Measurements from ENCODE around the gene SLC22A1. TPM values are rescaled to one million over a fixed set of nuclear protein-coding genes. Genes with fewer than 3 reads are reported as not detected.

Gene SLC22A1
- total and polyA plus RNA-seq, 10 of the 15 experiments (the other 5 are each of a cell fraction or from before 2014, with no cell fraction given), result 0.09 to 0.28 (median 0.15) TPM; not detected in 3

DNA sequence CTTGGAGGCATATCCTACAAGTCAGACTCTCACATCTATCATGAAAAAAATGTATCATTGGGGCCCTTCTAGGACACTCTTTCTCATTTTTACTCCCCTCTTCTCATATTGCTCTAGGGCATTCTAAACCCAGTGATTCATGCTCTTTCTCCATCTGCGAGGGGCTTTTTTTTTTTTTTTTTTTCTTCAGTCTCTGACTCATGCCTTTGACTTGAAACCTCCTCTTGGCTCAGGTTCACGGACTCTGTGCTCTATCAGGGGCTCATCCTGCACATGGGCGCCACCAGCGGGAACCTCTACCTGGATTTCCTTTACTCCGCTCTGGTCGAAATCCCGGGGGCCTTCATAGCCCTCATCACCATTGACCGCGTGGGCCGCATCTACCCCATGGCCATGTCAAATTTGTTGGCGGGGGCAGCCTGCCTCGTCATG lies 17.8 kb downstream of the SLC22A1 start:
- FAIRE-seq, result no peak
- in situ Hi-C loops (cut with MboI), result no loop called here
- no peak overlapping the region for H3K4me2 ChIP-seq (ENCODE audit: control insufficient read depth, insufficient read depth)
- no peak for DNase-seq (ENCODE audit: low read depth, low spot score)
- ChIA-PET CTCF (interaction anchor here (0.6 to 4.2 kb wide), 4 partner anchors 10 to 924 kb away, joined by 3 to 49 read pairs (median 6); no protein-coding TSS in a partner anchor), RAD21 (ENCODE audit: unreplicated experiment) (no interaction called here), POLR2A (no interaction called here), SMC1A (ENCODE audit: uncharacterized antibody, unreplicated experiment) (interaction anchor here (1.7 kb wide), 1 partner anchor 8 kb away, joined by 3 read pairs; no protein-coding TSS in a partner anchor)
- ATAC-seq, result no peak
- no peaks in the 10 kb centered on the region for H3K4me1 ChIP-seq (ENCODE audit: control insufficient read depth, insufficient read depth, low read length)
- no peak overlapping the region for H2AFZ ChIP-seq (ENCODE audit: control insufficient read depth, low read depth, low read length)
- intact Hi-C loops (cut with micrococcal nuclease; ENCODE audit: unreplicated experiment), result loop anchor here (10.0 kb wide), 1 partner anchor 525 kb away; the partner anchor contains the start of gene LPA
- H3K79me2 ChIP-seq (ENCODE audit: control insufficient read depth, insufficient read depth, low read length), result no peaks in the 10 kb centered on the region
- H3K36me3 ChIP-seq (ENCODE audit: control insufficient read depth in 2 of 2, insufficient read depth in 2 of 2, low read length in 1 of 2), result no peaks in the 10 kb centered on the region
- no peaks in the 10 kb centered on the region for H4K20me1 ChIP-seq (ENCODE audit: control insufficient read depth, insufficient read depth)
- no TSS peak for BruUV-seq (replicated peaks)
- no peak overlapping the region for H3K4me3 ChIP-seq
- no peak for TF ChIP-seq RAD21 (IDR thresholded peaks at IDR 0.05; ENCODE audit: insufficient read depth, low read depth, low read length)
- no peak for TF ChIP-seq HDGF (IDR thresholded peaks at IDR 0.05)
- TF ChIP-seq BRCA1 (IDR thresholded peaks at IDR 0.05; ENCODE audit: low read depth, low read length), result no peak
- TF ChIP-seq SREBF2 (IDR thresholded peaks at IDR 0.05; ENCODE audit: low read length), result no peak
- no peak for TF ChIP-seq NFYA (IDR thresholded peaks at IDR 0.05; ENCODE audit: borderline replicate concordance, low read depth, low read length)
- TF ChIP-seq, protein P1, sequence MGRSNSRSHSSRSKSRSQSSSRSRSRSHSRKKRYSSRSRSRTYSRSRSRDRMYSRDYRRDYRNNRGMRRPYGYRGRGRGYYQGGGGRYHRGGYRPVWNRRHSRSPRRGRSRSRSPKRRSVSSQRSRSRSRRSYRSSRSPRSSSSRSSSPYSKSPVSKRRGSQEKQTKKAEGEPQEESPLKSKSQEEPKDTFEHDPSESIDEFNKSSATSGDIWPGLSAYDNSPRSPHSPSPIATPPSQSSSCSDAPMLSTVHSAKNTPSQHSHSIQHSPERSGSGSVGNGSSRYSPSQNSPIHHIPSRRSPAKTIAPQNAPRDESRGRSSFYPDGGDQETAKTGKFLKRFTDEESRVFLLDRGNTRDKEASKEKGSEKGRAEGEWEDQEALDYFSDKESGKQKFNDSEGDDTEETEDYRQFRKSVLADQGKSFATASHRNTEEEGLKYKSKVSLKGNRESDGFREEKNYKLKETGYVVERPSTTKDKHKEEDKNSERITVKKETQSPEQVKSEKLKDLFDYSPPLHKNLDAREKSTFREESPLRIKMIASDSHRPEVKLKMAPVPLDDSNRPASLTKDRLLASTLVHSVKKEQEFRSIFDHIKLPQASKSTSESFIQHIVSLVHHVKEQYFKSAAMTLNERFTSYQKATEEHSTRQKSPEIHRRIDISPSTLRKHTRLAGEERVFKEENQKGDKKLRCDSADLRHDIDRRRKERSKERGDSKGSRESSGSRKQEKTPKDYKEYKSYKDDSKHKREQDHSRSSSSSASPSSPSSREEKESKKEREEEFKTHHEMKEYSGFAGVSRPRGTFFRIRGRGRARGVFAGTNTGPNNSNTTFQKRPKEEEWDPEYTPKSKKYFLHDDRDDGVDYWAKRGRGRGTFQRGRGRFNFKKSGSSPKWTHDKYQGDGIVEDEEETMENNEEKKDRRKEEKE (IDR thresholded peaks at IDR 0.05), result no peak
- TF ChIP-seq CHD2 (IDR thresholded peaks at IDR 0.05; ENCODE audit: borderline replicate concordance, low read depth, low read length), result no peak
- no peak for TF ChIP-seq CREB1 (IDR thresholded peaks at IDR 0.05; ENCODE audit: low read depth)
- TF ChIP-seq GABPA (IDR thresholded peaks at IDR 0.05; ENCODE audit: low read depth), result no peak
- no peak for TF ChIP-seq CBX5 (IDR thresholded peaks at IDR 0.05; ENCODE audit: low read depth)
- TF ChIP-seq, protein P2, sequence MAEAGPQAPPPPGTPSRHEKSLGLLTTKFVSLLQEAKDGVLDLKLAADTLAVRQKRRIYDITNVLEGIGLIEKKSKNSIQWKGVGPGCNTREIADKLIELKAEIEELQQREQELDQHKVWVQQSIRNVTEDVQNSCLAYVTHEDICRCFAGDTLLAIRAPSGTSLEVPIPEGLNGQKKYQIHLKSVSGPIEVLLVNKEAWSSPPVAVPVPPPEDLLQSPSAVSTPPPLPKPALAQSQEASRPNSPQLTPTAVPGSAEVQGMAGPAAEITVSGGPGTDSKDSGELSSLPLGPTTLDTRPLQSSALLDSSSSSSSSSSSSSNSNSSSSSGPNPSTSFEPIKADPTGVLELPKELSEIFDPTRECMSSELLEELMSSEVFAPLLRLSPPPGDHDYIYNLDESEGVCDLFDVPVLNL (IDR thresholded peaks at IDR 0.05; ENCODE audit: low read depth, low read length), result no peak
- TF ChIP-seq POU2F2 (IDR thresholded peaks at IDR 0.05; ENCODE audit: borderline replicate concordance, low read depth, low read length), result no peak
- TF ChIP-seq NFYB (IDR thresholded peaks at IDR 0.05; ENCODE audit: insufficient read depth, low read depth, low read length), result no peak
- TF ChIP-seq, protein P3, sequence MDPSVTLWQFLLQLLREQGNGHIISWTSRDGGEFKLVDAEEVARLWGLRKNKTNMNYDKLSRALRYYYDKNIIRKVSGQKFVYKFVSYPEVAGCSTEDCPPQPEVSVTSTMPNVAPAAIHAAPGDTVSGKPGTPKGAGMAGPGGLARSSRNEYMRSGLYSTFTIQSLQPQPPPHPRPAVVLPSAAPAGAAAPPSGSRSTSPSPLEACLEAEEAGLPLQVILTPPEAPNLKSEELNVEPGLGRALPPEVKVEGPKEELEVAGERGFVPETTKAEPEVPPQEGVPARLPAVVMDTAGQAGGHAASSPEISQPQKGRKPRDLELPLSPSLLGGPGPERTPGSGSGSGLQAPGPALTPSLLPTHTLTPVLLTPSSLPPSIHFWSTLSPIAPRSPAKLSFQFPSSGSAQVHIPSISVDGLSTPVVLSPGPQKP (IDR thresholded peaks at IDR 0.05; ENCODE audit: low read depth, low read length), result no peak
- no peak for TF ChIP-seq POLR2A (IDR thresholded peaks at IDR 0.05; ENCODE audit: low read depth, low read length)
- 57% methylated on average over 12 of the region's 12 CpGs for WGBS (ENCODE audit: insufficient coverage, insufficient replicate concordance, low lambda C conversion rate, missing lambda C conversion rate)
- no peaks in the 10 kb centered on the region; a peak in 1 of 4 replicates for H3K27me3 ChIP-seq (replicated peaks in 1 of 2; ENCODE audit: control insufficient read depth in 2 of 2, insufficient read depth in 2 of 2, low read length in 1 of 2)
- H3K9ac ChIP-seq (ENCODE audit: control insufficient read depth, insufficient read depth, low read length), result no peak overlapping the region
- no peaks in the 10 kb centered on the region for H3K9me3 ChIP-seq (replicated peaks; ENCODE audit: control insufficient read depth, insufficient read depth, low read length)
- H3K27ac ChIP-seq (ENCODE audit: control insufficient read depth, insufficient read depth), result no peak overlapping the region

Measured in GM12878 (cell line).